ENCODE measurements around the gene ARHGAP25.

DNA sequence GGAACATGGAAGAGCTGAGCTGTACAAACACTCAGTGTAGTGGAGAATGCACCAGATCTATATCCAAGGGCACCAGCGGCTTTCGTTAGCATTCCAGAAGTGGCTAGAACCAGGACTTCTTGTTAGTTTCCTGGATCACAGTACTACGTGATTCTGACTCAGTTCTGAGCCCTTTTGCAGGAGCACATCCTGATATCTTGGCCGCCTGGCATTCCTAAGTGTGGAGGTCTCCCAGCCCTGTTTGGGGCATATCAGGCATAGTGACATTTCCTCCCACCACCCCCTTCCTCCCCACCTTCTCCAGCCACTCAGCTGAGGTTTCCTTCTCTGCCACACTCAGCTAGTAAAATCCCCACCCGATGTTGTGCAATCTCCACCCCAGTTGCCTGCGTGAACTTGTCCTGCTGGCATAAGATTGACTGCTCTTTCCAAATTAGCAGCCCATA, 73.2 kb downstream of the ARHGAP25 start:
- TF ChIP-seq, protein P1, sequence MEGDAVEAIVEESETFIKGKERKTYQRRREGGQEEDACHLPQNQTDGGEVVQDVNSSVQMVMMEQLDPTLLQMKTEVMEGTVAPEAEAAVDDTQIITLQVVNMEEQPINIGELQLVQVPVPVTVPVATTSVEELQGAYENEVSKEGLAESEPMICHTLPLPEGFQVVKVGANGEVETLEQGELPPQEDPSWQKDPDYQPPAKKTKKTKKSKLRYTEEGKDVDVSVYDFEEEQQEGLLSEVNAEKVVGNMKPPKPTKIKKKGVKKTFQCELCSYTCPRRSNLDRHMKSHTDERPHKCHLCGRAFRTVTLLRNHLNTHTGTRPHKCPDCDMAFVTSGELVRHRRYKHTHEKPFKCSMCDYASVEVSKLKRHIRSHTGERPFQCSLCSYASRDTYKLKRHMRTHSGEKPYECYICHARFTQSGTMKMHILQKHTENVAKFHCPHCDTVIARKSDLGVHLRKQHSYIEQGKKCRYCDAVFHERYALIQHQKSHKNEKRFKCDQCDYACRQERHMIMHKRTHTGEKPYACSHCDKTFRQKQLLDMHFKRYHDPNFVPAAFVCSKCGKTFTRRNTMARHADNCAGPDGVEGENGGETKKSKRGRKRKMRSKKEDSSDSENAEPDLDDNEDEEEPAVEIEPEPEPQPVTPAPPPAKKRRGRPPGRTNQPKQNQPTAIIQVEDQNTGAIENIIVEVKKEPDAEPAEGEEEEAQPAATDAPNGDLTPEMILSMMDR (IDR thresholded peaks at IDR 0.05), result no peak
- TF ChIP-seq POLR2AphosphoS5 (IDR thresholded peaks at IDR 0.05) (no peak), POLR2A (IDR thresholded peaks at IDR 0.05) (no peak), EP300 (IDR thresholded peaks at IDR 0.05; ENCODE audit: low read depth) (no peak)
